Measurements from ENCODE around the gene SH2D3A.

GRCh38 chr19:6800991-6801484, 33.8 kb upstream of the SH2D3A start:
- TF ChIP-seq NANOG (IDR thresholded peaks at IDR 0.05; ENCODE audit: borderline replicate concordance) (no peak), POLR2AphosphoS5 (IDR thresholded peaks at IDR 0.05; ENCODE audit: low read depth) (no peak), EZH2 (IDR thresholded peaks at IDR 0.05; ENCODE audit: low read depth, unreplicated experiment) (no peak), JUNB (IDR thresholded peaks at IDR 0.05; ENCODE audit: unreplicated experiment) (no peak), CREB1 (CRISPR knock-in tag; IDR thresholded peaks at IDR 0.05; ENCODE audit: low read depth) (no peak), EZH2phosphoT487 (IDR thresholded peaks at IDR 0.05; ENCODE audit: unreplicated experiment) (no peak), STAT1 (IDR thresholded peaks at IDR 0.05; ENCODE audit: unreplicated experiment) (no peak), ETS1 (IDR thresholded peaks at IDR 0.05) (no peak), ZNF114 (CRISPR knock-in tag; IDR thresholded peaks at IDR 0.05) (no peak)
- TF ChIP-seq, protein P1, sequence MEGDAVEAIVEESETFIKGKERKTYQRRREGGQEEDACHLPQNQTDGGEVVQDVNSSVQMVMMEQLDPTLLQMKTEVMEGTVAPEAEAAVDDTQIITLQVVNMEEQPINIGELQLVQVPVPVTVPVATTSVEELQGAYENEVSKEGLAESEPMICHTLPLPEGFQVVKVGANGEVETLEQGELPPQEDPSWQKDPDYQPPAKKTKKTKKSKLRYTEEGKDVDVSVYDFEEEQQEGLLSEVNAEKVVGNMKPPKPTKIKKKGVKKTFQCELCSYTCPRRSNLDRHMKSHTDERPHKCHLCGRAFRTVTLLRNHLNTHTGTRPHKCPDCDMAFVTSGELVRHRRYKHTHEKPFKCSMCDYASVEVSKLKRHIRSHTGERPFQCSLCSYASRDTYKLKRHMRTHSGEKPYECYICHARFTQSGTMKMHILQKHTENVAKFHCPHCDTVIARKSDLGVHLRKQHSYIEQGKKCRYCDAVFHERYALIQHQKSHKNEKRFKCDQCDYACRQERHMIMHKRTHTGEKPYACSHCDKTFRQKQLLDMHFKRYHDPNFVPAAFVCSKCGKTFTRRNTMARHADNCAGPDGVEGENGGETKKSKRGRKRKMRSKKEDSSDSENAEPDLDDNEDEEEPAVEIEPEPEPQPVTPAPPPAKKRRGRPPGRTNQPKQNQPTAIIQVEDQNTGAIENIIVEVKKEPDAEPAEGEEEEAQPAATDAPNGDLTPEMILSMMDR (conservative IDR thresholded peaks at IDR 0.05; ENCODE audit: low read depth in 2 of 2), result no peak
- TF ChIP-seq, protein P2, sequence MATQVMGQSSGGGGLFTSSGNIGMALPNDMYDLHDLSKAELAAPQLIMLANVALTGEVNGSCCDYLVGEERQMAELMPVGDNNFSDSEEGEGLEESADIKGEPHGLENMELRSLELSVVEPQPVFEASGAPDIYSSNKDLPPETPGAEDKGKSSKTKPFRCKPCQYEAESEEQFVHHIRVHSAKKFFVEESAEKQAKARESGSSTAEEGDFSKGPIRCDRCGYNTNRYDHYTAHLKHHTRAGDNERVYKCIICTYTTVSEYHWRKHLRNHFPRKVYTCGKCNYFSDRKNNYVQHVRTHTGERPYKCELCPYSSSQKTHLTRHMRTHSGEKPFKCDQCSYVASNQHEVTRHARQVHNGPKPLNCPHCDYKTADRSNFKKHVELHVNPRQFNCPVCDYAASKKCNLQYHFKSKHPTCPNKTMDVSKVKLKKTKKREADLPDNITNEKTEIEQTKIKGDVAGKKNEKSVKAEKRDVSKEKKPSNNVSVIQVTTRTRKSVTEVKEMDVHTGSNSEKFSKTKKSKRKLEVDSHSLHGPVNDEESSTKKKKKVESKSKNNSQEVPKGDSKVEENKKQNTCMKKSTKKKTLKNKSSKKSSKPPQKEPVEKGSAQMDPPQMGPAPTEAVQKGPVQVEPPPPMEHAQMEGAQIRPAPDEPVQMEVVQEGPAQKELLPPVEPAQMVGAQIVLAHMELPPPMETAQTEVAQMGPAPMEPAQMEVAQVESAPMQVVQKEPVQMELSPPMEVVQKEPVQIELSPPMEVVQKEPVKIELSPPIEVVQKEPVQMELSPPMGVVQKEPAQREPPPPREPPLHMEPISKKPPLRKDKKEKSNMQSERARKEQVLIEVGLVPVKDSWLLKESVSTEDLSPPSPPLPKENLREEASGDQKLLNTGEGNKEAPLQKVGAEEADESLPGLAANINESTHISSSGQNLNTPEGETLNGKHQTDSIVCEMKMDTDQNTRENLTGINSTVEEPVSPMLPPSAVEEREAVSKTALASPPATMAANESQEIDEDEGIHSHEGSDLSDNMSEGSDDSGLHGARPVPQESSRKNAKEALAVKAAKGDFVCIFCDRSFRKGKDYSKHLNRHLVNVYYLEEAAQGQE (IDR thresholded peaks at IDR 0.05; ENCODE audit: unreplicated experiment), result no peak

Data from GM23338 (cell line).